GM23248 (cell line): ENCODE results near the gene ZNF280C. TPM values are rescaled to one million over a fixed set of nuclear protein-coding genes. Genes with fewer than 3 reads are reported as not detected.

Experiments used
- DNase-seq: peaks from one replicate; pipeline ENCODE4 v3.0.0-alpha.2; 2015
- H2AFZ ChIP-seq: fragments of 200-600 bp; sonication (generic); 2 replicates; pipeline ENCODE4 v1.6.1; 2016; ENCODE audit warnings: antibody characterized with exemption
- H3F3A ChIP-seq: fragments of 200-600 bp; sonication (generic); 2 replicates; pipeline ENCODE4 v1.6.1; 2016; ENCODE audit warnings: mild to moderate bottlenecking, antibody characterized with exemption, mixed run types; ENCODE audit not compliant: insufficient read depth
- H3K27ac ChIP-seq: fragments of 200-600 bp; sonication (generic); 2 replicates; pipeline ENCODE4 v1.5.1; 2016; ENCODE audit warnings: mild to moderate bottlenecking
- H3K27me3 ChIP-seq: fragments of 200-600 bp; sonication (generic); replicated peaks from 2 replicates; pipeline ENCODE4 v1.6.1; 2016; ENCODE audit warnings: mild to moderate bottlenecking; ENCODE audit not compliant: insufficient read depth
- H3K36me3 ChIP-seq: fragments of 200-600 bp; sonication (generic); 2 replicates; pipeline ENCODE4 v1.6.1; 2016; ENCODE audit warnings: low read depth, mild to moderate bottlenecking
- H3K4me1 ChIP-seq: fragments of 200-600 bp; sonication (generic); 2 replicates; pipeline ENCODE4 v1.6.1; 2016; ENCODE audit warnings: mild to moderate bottlenecking; ENCODE audit not compliant: insufficient read depth
- H3K4me2 ChIP-seq: fragments of 200-600 bp; sonication (generic); one replicate; pipeline ENCODE4 v1.6.1; 2016; ENCODE audit warnings: mild to moderate bottlenecking; ENCODE audit not compliant: unreplicated experiment
- H3K4me3 ChIP-seq: fragments of 200-600 bp; sonication (generic); 2 replicates; pipeline ENCODE4 v1.5.1; 2016; ENCODE audit warnings: mild to moderate bottlenecking
- H3K79me2 ChIP-seq: fragments of 200-600 bp; sonication (generic); 2 replicates; pipeline ENCODE4 v1.6.1; 2016; ENCODE audit warnings: mild to moderate bottlenecking; ENCODE audit not compliant: insufficient read depth
- H3K9ac ChIP-seq: fragments of 200-600 bp; sonication (generic); 2 replicates; pipeline ENCODE4 v1.6.1; 2016; ENCODE audit warnings: mild to moderate bottlenecking
- H3K9me2 ChIP-seq: fragments of 200-600 bp; sonication (generic); 2 replicates; pipeline ENCODE4 v1.6.1; 2016; ENCODE audit warnings: mixed run types, mild to moderate bottlenecking, moderate library complexity; ENCODE audit not compliant: insufficient read depth
- H3K9me3 ChIP-seq: fragments of 200-600 bp; sonication (generic); one replicate; pipeline ENCODE4 v1.6.1; 2017; ENCODE audit warnings: low read depth
- H4K20me1 ChIP-seq: fragments of 200-600 bp; sonication (generic); 2 replicates; pipeline ENCODE4 v1.6.0; 2016; ENCODE audit not compliant: insufficient read depth
- EZH2 ChIP-seq: fragments of 200-600 bp; sonication (generic); IDR thresholded peaks from 2 replicates; pipeline ENCODE4 v1.6.1; 2018; ENCODE audit warnings: antibody characterized with exemption, mild to moderate bottlenecking; ENCODE audit not compliant: insufficient read depth, poor library complexity, severe bottlenecking
- EZH2phosphoT487 ChIP-seq: fragments of 200-600 bp; sonication (generic); IDR thresholded peaks from 2 replicates; pipeline ENCODE4 v1.6.1; 2018; ENCODE audit warnings: antibody characterized with exemption, moderate library complexity, mild to moderate bottlenecking, low read depth; ENCODE audit not compliant: insufficient read depth
- WGBS, 2 experiments: methylation state at CpG; one replicate each; pipeline ENCODE4 v1.1.6; 2015 to 2017; ENCODE audit warnings: low lambda C conversion rate in 2 of 2, low coverage in 1 of 2; ENCODE audit errors: missing lambda C conversion rate in 2 of 2; 5-methylcytosine and 5-hydroxymethylcytosine counted together
- in situ Hi-C: fragments of 300-500 bp; cut with MboI; formaldehyde crosslinking; loops from 2 replicates; pipeline ENCODE4 v1.15.0; 2020
- polyA plus RNA-seq: library from polyadenylated mRNA; unstranded; fragments of >200 nt; fragmentation: Nextera tagmentation; extraction: Ambion mirVana; gene quantifications from 2 replicates; pipeline ENCODE4 v1.2.1, GENCODE V29; 2016
- total RNA-seq: library from RNA; depleted of rRNA; stranded (reverse); fragments of >200 nt; shearing (Covaris generic); gene quantifications from 2 replicates; pipeline ENCODE4 v1.2.3, GENCODE V29; 2014; rRNA removed

The ZNF280C gene, protein sequence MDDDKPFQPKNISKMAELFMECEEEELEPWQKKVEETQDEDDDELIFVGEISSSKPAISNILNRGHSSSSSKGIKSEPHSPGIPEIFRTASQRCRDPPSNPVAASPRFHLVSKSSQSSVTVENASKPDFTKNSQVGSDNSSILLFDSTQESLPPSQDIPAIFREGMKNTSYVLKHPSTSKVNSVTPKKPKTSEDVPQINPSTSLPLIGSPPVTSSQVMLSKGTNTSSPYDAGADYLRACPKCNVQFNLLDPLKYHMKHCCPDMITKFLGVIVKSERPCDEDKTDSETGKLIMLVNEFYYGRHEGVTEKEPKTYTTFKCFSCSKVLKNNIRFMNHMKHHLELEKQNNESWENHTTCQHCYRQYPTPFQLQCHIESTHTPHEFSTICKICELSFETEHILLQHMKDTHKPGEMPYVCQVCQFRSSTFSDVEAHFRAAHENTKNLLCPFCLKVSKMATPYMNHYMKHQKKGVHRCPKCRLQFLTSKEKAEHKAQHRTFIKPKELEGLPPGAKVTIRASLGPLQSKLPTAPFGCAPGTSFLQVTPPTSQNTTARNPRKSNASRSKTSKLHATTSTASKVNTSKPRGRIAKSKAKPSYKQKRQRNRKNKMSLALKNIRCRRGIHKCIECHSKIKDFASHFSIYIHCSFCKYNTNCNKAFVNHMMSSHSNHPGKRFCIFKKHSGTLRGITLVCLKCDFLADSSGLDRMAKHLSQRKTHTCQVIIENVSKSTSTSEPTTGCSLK
- 3.2 and 3.4 TPM in 2 replicates for total RNA-seq
- 2.0 and 2.2 TPM in 2 replicates for polyA plus RNA-seq

DNA sequence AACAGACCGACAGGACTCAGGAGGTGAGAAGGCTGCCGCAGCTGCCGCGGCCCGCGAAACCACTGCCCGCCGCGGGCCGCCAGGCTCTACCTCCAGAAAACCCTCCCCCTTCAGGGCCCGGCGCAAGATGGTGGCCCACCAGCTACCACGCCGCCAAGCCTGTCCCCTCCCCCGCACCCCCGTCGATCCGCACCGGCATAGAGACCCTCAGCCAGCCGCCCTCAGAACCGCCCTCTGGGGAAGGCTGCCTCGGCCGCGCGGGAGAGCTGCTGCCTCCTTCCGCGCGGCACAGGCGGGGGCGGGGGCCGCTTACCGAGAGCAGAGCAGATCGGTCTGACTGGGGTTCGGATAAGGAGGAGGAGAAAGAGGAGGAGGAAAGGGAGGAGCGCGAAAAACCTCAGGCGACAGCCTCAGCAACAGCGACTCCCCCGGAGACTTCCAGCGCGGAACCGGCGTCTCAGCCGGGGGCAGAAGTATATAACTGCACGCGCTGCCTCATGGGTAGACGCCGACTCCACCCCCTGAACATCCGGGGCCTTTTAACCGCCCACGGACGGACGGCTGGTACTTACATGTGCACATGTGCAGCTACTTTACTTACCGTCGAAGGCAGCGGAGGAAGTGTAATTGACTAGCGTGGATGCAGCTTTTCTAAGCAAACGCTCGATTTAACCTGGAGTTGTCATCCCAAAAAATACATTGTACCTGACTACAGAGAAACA lies at the start of gene ZNF280C:
Gene ZNF280C, minus strand, starts transcription at position 451 of the 722 bp plus-strand sequence. CDS start 8,450 bp downstream, outside the sequence.
- Histone ChIP-seq H3K4me3 (peak within 1 kb of the TSS; percentile 93), H3K9me2 (no peaks in the 10 kb centered on the region), H3K9ac (peak within 1 kb of the TSS; percentile 92), H4K20me1 (no peaks in the 10 kb centered on the region), H3K4me2 (peak within 1 kb of the TSS; percentile 83), H3K36me3 (no peaks in the 10 kb centered on the region), H3K27ac (peak within 1 kb of the TSS; percentile 82), H3K79me2 (peaks cover 37% of the 10 kb centered on the region), H3K4me1 (peaks cover 8% of the 10 kb centered on the region; the same call in 1 of the 2 replicates), H3K9me3 (no peaks in the 10 kb centered on the region), H2AFZ (peak within 1 kb of the TSS; percentile 91), H3F3A (no peaks in the 10 kb centered on the region), H3K27me3 (no peaks in the 10 kb centered on the region)
- WGBS, 2 experiments, result 1 to 3% methylated on average over 19 to 31 of the region's 59 CpGs
- TF ChIP-seq EZH2phosphoT487 (no peak), EZH2 (no peak)
- in situ Hi-C loops, result no loop called here
- DNase-seq, result peak; percentile 92

DNA sequence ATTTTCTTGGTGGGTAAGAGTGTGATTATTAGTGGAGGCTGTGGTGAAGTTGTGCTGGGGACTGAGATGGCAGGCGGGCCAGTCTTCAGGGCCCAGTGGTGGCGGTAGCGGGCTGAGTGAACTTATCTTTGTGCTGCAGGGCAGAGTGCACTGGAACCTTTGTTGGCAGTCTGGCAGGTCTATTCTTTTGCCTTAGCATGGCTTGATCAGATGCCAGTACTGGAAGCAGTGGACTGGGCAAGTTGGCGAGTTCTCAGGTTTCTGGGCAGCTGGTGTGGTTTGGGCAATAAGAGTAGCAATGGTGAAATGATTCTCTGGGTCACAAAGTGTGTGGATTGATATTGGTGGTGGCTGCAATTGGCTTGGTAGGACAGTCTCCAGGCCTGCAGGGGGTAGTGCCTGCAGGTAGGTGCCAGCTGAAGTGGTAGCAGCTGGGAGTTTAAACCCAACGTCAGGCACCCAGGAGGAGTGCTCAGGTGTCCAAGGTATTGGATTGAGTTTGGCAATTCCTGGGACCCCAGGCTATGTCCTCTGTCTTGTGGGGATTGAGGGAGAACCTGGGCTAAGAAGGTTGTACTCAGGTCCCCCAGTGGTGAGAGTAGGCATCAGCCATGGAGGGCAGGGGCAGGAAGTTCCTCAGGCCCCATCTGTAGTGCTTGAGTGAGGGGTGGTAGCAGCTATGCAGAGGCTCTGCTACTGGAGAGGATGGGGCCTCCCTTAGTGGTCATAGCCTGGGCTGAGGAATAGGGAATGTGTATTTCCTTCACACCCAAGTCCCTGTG lies 36.1 kb upstream of the ZNF280C start:
- TF ChIP-seq EZH2phosphoT487 (no peak), EZH2 (no peak)
- H4K20me1 ChIP-seq, result no peaks in the 10 kb centered on the region
- no peak overlapping the region for H3K27ac ChIP-seq
- no peaks in the 10 kb centered on the region for H3F3A ChIP-seq
- H3K4me3 ChIP-seq, result no peak overlapping the region
- H3K79me2 ChIP-seq, result no peaks in the 10 kb centered on the region
- DNase-seq, result no peak
- no peaks in the 10 kb centered on the region for H3K36me3 ChIP-seq
- H3K9ac ChIP-seq, result no peak overlapping the region
- no peaks in the 10 kb centered on the region for H3K27me3 ChIP-seq
- H2AFZ ChIP-seq, result no peak overlapping the region
- H3K9me3 ChIP-seq, result no peaks in the 10 kb centered on the region
- in situ Hi-C loops, result no loop called here
- no peaks in the 10 kb centered on the region for H3K4me1 ChIP-seq
- 69 to 70% methylated on average over 3 to 5 of the region's 5 CpGs for WGBS, 2 experiments
- no peak overlapping the region for H3K4me2 ChIP-seq
- no peaks in the 10 kb centered on the region for H3K9me2 ChIP-seq

DNA sequence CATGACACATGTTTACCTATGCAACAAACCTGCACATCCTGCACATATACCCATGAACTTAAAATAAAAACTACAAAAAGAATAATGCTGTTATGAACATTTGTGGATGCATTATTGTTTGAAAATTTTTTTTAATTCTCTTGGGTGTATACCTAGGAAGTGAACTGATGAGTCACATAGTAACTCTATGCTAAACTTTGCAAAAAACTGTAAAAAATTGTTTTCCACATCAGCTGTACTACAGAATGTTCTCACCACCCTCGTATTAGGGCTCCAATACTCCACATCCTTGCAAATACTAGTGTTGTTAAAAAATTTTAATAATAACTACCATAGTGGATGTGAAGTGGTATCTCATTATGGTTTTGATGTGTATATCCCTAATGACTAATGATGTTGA lies 33.3 kb upstream of the ZNF280C start:
- H3K9me2 ChIP-seq, result no peaks in the 10 kb centered on the region
- no peaks in the 10 kb centered on the region for H3K9me3 ChIP-seq
- DNase-seq, result no peak
- no peak overlapping the region for H3K4me3 ChIP-seq
- H3K79me2 ChIP-seq, result no peaks in the 10 kb centered on the region
- TF ChIP-seq EZH2phosphoT487 (no peak), EZH2 (no peak)
- H3K4me2 ChIP-seq, result no peak overlapping the region
- no peak overlapping the region for H3K9ac ChIP-seq
- H3K27ac ChIP-seq, result no peak overlapping the region
- no peaks in the 10 kb centered on the region for H3K27me3 ChIP-seq
- no peaks in the 10 kb centered on the region for H3F3A ChIP-seq
- no peaks in the 10 kb centered on the region for H3K36me3 ChIP-seq
- 33 to 36% methylated on average over 1 of the region's 1 CpG for WGBS, 2 experiments
- H4K20me1 ChIP-seq, result no peaks in the 10 kb centered on the region
- in situ Hi-C loops, result no loop called here
- H3K4me1 ChIP-seq, result no peaks in the 10 kb centered on the region
- no peak overlapping the region for H2AFZ ChIP-seq

DNA sequence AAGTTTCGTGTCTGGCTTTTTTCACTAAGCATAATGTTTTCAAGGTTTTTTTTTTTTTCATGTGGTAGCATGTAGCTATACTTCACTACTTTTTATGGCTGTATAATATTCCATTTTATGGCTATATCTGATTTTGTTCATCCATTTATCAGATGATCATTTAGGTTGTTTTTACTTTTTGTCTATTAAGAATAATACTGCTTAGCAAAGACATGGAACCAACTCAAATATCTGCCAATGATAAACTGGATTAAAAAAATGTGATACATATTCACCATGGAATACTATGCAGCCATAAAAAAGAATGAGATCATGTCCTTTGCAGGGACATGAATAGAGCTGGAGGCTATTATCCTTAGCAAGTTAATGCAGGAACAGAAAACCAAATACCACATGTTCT lies 32.7 kb upstream of the ZNF280C start:
- 50 to 73% methylated on average over 1 of the region's 1 CpG for WGBS, 2 experiments
- Histone ChIP-seq H3K9ac (no peak overlapping the region), H3K9me3 (no peaks in the 10 kb centered on the region), H2AFZ (no peak overlapping the region), H3K4me1 (no peaks in the 10 kb centered on the region), H4K20me1 (no peaks in the 10 kb centered on the region), H3K27me3 (no peaks in the 10 kb centered on the region), H3K27ac (no peak overlapping the region), H3F3A (no peaks in the 10 kb centered on the region), H3K36me3 (no peaks in the 10 kb centered on the region), H3K9me2 (no peaks in the 10 kb centered on the region), H3K79me2 (no peaks in the 10 kb centered on the region), H3K4me3 (no peak overlapping the region), H3K4me2 (no peak overlapping the region)
- TF ChIP-seq EZH2phosphoT487 (no peak), EZH2 (no peak)
- DNase-seq, result no peak
- in situ Hi-C loops, result no loop called here
